H9 (cell line): Measurements from ENCODE around the gene CRMP1. TPM values are rescaled to one million over a fixed set of nuclear protein-coding genes. Genes with fewer than 3 reads are reported as not detected.

ENCODE experiments used
- DNase-seq: peaks from one replicate; pipeline ENCODE4 v3.0.0-alpha.2; 2017
- H2AFZ ChIP-seq: one replicate; pipeline ENCODE4 v1.6.1; 2013; ENCODE audit warnings: mild to moderate bottlenecking, low read length, control low read depth, moderate library complexity
- H2AK5ac ChIP-seq: 2 replicates; pipeline ENCODE4 v1.6.1; 2013; ENCODE audit warnings: low read length, control low read depth, mixed read lengths; ENCODE audit not compliant: insufficient read length
- H2BK120ac ChIP-seq: one replicate; pipeline ENCODE4 v1.6.1; 2013; ENCODE audit warnings: low read depth, mild to moderate bottlenecking, low read length, control low read depth, inconsistent platforms; ENCODE audit not compliant: poor library complexity, severe bottlenecking
- H2BK12ac ChIP-seq: 2 replicates; pipeline ENCODE4 v1.6.1; 2013; ENCODE audit warnings: low read length, control low read depth, mixed read lengths, low read depth; ENCODE audit not compliant: insufficient read length
- H2BK15ac ChIP-seq: 2 replicates; pipeline ENCODE4 v1.6.1; 2013; ENCODE audit warnings: low read depth, low read length, control low read depth
- H2BK20ac ChIP-seq: one replicate; pipeline ENCODE4 v1.6.1; 2013; ENCODE audit warnings: low read depth, mild to moderate bottlenecking, low read length, control low read depth, inconsistent platforms; ENCODE audit not compliant: poor library complexity, severe bottlenecking
- H2BK5ac ChIP-seq: 2 replicates; pipeline ENCODE4 v1.6.1; 2013; ENCODE audit warnings: low read length, control low read depth, mixed read lengths; ENCODE audit not compliant: insufficient read length
- H3K14ac ChIP-seq: 2 replicates; pipeline ENCODE4 v1.6.1; 2013; ENCODE audit warnings: low read length, control low read depth; ENCODE audit not compliant: insufficient read depth
- H3K18ac ChIP-seq: 2 replicates; pipeline ENCODE4 v1.6.1; 2013; ENCODE audit warnings: low read depth, mild to moderate bottlenecking, mixed read lengths, low read length, control low read depth; ENCODE audit not compliant: insufficient read length
- H3K23ac ChIP-seq: 2 replicates; pipeline ENCODE4 v1.6.1; 2013; ENCODE audit warnings: low read length, control low read depth, mixed read lengths, low read depth; ENCODE audit not compliant: insufficient read length
- H3K23me2 ChIP-seq: 2 replicates; pipeline ENCODE4 v1.6.1; 2013; ENCODE audit warnings: low read depth, mild to moderate bottlenecking, mixed read lengths, low read length, control low read depth; ENCODE audit not compliant: insufficient read length, poor library complexity, severe bottlenecking
- H3K27ac ChIP-seq: 2 replicates; pipeline ENCODE4 v1.5.1; 2013; ENCODE audit warnings: low read length, control low read depth, mixed read lengths, low read depth; ENCODE audit not compliant: insufficient read length
- H3K27me3 ChIP-seq: 2 replicates; pipeline ENCODE4 v1.6.1; 2013; ENCODE audit warnings: low read length, control low read depth, inconsistent platforms; ENCODE audit not compliant: insufficient read depth
- H3K4ac ChIP-seq: 2 replicates; pipeline ENCODE4 v1.6.1; 2013; ENCODE audit warnings: low read depth, mild to moderate bottlenecking, control low read depth, inconsistent platforms, low read length, moderate library complexity
- H3K4me1 ChIP-seq: 2 replicates; pipeline ENCODE4 v1.6.1; 2013; ENCODE audit warnings: low read length, control low read depth, inconsistent platforms; ENCODE audit not compliant: insufficient read depth
- H3K4me2 ChIP-seq: 2 replicates; pipeline ENCODE4 v1.6.1; 2013; ENCODE audit warnings: low read length, control low read depth, mixed read lengths; ENCODE audit not compliant: insufficient read length, insufficient read depth
- H3K56ac ChIP-seq: 2 replicates; pipeline ENCODE4 v1.6.1; 2013; ENCODE audit warnings: low read depth, mild to moderate bottlenecking, mixed read lengths, low read length, control low read depth; ENCODE audit not compliant: insufficient read length
- H3K79me1 ChIP-seq: 2 replicates; pipeline ENCODE4 v1.6.1; 2013; ENCODE audit warnings: low read depth, mild to moderate bottlenecking, moderate library complexity, low read length, control low read depth, inconsistent platforms; ENCODE audit not compliant: insufficient read depth, poor library complexity, severe bottlenecking
- H3K79me2 ChIP-seq: 2 replicates; pipeline ENCODE4 v1.6.1; 2013; ENCODE audit warnings: low read length, control low read depth, inconsistent platforms; ENCODE audit not compliant: insufficient read depth
- H3K9ac ChIP-seq: 2 replicates; pipeline ENCODE4 v1.6.1; 2013; ENCODE audit warnings: low read length, control low read depth, mixed read lengths; ENCODE audit not compliant: insufficient read length; ENCODE audit errors: extremely low read depth
- H3K9me3 ChIP-seq: one replicate; pipeline ENCODE4 v1.6.1; 2013; ENCODE audit warnings: low read depth, low read length, inconsistent platforms; ENCODE audit not compliant: control insufficient read depth
- H3T11ph ChIP-seq: one replicate; pipeline ENCODE4 v1.6.1; 2013; ENCODE audit warnings: mild to moderate bottlenecking, low read length, control low read depth, inconsistent platforms
- H4K20me1 ChIP-seq: one replicate; pipeline ENCODE4 v1.6.1; 2013; ENCODE audit not compliant: control insufficient read depth, insufficient read length, insufficient read depth
- H4K5ac ChIP-seq: 2 replicates; pipeline ENCODE4 v1.6.1; 2013; ENCODE audit warnings: low read depth, mild to moderate bottlenecking, mixed read lengths, low read length, control low read depth; ENCODE audit not compliant: insufficient read length
- H4K8ac ChIP-seq: replicated peaks from 2 replicates; pipeline ENCODE4 v1.6.1; 2013; ENCODE audit warnings: low read length, control low read depth, mixed read lengths, low read depth; ENCODE audit not compliant: insufficient read length
- H4K91ac ChIP-seq: 2 replicates; pipeline ENCODE4 v1.6.1; 2013; ENCODE audit warnings: low read depth, mild to moderate bottlenecking, moderate library complexity, mixed read lengths, low read length, control low read depth; ENCODE audit not compliant: insufficient read length
- H3K27ac Mint-ChIP-seq, 3 experiments: 2 replicates in 2 of 3; 3 replicates in 1 of 3; pipeline ENCODE4 v1.8.0; 2020 to 2021; ENCODE audit warnings: mixed read lengths in 3 of 3, mild to moderate bottlenecking in 1 of 3, moderate library complexity in 1 of 3
- H3K27me3 Mint-ChIP-seq: 2 replicates; pipeline ENCODE4 v1.8.0; 2021; ENCODE audit warnings: low read depth, mild to moderate bottlenecking, moderate library complexity, mixed read lengths
- H3K36me3 Mint-ChIP-seq, 3 experiments: 2 replicates in 2 of 3; 3 replicates in 1 of 3; pipeline ENCODE4 v1.8.0; 2020 to 2021; ENCODE audit warnings: low read depth in 3 of 3, mixed read lengths in 3 of 3; ENCODE audit not compliant: insufficient read depth in 1 of 3
- H3K4me1 Mint-ChIP-seq, 2 experiments: 2 replicates each; pipeline ENCODE4 v1.8.0; 2020; ENCODE audit warnings: mixed read lengths in 2 of 2
- H3K4me3 Mint-ChIP-seq, 2 experiments: 2 replicates in 1 of 2; 3 replicates in 1 of 2; pipeline ENCODE4 v1.8.0; 2020 to 2021; ENCODE audit warnings: mild to moderate bottlenecking in 2 of 2, mixed read lengths in 2 of 2, moderate library complexity in 1 of 2
- H3K9me3 Mint-ChIP-seq, 2 experiments: 2 replicates in 1 of 2; 3 replicates in 1 of 2; pipeline ENCODE4 v1.8.0; 2020; ENCODE audit warnings: mild to moderate bottlenecking in 2 of 2, mixed read lengths in 2 of 2, moderate library complexity in 1 of 2
- WGBS: extraction: QIAGEN DNeasy Blood & Tissue Kit; methylation state at CpG from one replicate; pipeline ENCODE4 v1.1.7; 2013; ENCODE audit warnings: missing lambda C conversion rate, low lambda C conversion rate, mixed read lengths; ENCODE audit not compliant: insufficient read length; ENCODE audit errors: extremely low coverage; 5-methylcytosine and 5-hydroxymethylcytosine counted together
- total RNA-seq: library from RNA; stranded (reverse); gene quantifications from 2 replicates; pipeline ENCODE4 v1.2.1, GENCODE V29; 2021
- TF ChIP-seq, protein P1 (sequence below): fragments of 200-600 bp; sonication (generic); conservative IDR thresholded peaks from 3 replicates; pipeline ENCODE4 v1.8.0; 2021; ENCODE audit warnings: antibody characterized with exemption, mild to moderate bottlenecking

Gene CRMP1
- total RNA-seq, 1 experiment from 2014 or later = 71.6 TPM

- H3K9me3 Mint-ChIP-seq = peaks cover 3% of the 10 kb centered on the region in 2 experiments; a peak in 2 of 5 replicates
- H3K23ac ChIP-seq = no peak overlapping the region
- H2BK12ac ChIP-seq = no peak overlapping the region
- no peak overlapping the region for H3K14ac ChIP-seq
- H4K8ac ChIP-seq = no peak overlapping the region
- no peak overlapping the region for H3K4ac ChIP-seq
- no peak overlapping the region for H2BK15ac ChIP-seq
- H3K23me2 ChIP-seq = no peaks in the 10 kb centered on the region
- peaks cover 34% of the 10 kb centered on the region for H3K79me1 ChIP-seq
- H2BK20ac ChIP-seq = no peak overlapping the region
- H3K27me3 Mint-ChIP-seq = peaks cover 4% of the 10 kb centered on the region; the same call in 1 of the 2 replicates
- H2BK5ac ChIP-seq = no peak overlapping the region
- peaks cover 21 to 33% of the 10 kb centered on the region in 2 experiments for H3K4me1 Mint-ChIP-seq
- no peaks in the 10 kb centered on the region for H3K27me3 ChIP-seq
- peaks cover 11 to 16% (median 11%) of the 10 kb centered on the region in 3 experiments; a peak in 6 of 7 replicates for H3K36me3 Mint-ChIP-seq
- H4K5ac ChIP-seq = no peak overlapping the region
- WGBS = no CpG with 5 or more reads among the region's 9 CpGs
- no peak overlapping the region; a peak in 1 of 7 replicates for H3K27ac Mint-ChIP-seq
- no peak overlapping the region for H3K56ac ChIP-seq
- H2BK120ac ChIP-seq = no peak overlapping the region
- H2AK5ac ChIP-seq = no peak overlapping the region
- TF ChIP-seq, protein P1, sequence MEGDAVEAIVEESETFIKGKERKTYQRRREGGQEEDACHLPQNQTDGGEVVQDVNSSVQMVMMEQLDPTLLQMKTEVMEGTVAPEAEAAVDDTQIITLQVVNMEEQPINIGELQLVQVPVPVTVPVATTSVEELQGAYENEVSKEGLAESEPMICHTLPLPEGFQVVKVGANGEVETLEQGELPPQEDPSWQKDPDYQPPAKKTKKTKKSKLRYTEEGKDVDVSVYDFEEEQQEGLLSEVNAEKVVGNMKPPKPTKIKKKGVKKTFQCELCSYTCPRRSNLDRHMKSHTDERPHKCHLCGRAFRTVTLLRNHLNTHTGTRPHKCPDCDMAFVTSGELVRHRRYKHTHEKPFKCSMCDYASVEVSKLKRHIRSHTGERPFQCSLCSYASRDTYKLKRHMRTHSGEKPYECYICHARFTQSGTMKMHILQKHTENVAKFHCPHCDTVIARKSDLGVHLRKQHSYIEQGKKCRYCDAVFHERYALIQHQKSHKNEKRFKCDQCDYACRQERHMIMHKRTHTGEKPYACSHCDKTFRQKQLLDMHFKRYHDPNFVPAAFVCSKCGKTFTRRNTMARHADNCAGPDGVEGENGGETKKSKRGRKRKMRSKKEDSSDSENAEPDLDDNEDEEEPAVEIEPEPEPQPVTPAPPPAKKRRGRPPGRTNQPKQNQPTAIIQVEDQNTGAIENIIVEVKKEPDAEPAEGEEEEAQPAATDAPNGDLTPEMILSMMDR = no peak
- H3K79me2 ChIP-seq = peaks cover 36% of the 10 kb centered on the region; the same call in 1 of the 2 replicates
- H4K91ac ChIP-seq = no peak overlapping the region
- no peak overlapping the region for H3K18ac ChIP-seq
- no peak for DNase-seq
- H3T11ph ChIP-seq = no peak overlapping the region
- H3K4me3 Mint-ChIP-seq = no peak overlapping the region
- no peak overlapping the region for H3K9ac ChIP-seq
- H4K20me1 ChIP-seq = no peaks in the 10 kb centered on the region
- peaks cover 6% of the 10 kb centered on the region; the same call in 1 of the 2 replicates for H3K4me1 ChIP-seq
- H3K4me2 ChIP-seq = no peak overlapping the region
- H3K27ac ChIP-seq = no peak overlapping the region
- H2AFZ ChIP-seq = no peak overlapping the region
- no peaks in the 10 kb centered on the region for H3K9me3 ChIP-seq
Measured at GRCh38 chr4:5877392-5877791, 15.5 kb downstream of the CRMP1 start.
